G401 (cell line): ENCODE measurements around the gene TUBGCP2. TPM values are rescaled to one million over a fixed set of nuclear protein-coding genes. Genes with fewer than 3 reads are reported as not detected.

ENCODE experiments used
- total RNA-seq: library from RNA; depleted of rRNA; stranded (reverse); fragments of >200 nt; shearing (Covaris generic); gene quantifications from 2 replicates; pipeline ENCODE4 v1.2.3, GENCODE V29; 2014; rRNA removed

The TUBGCP2 gene
- total RNA-seq, 1 experiment from 2014 or later: 73.3 TPM

Other genes starting within 250 kb of the TUBGCP2 start
- not detected in 2 replicates for gene ADGRA1, start 220.9 kb downstream of the TUBGCP2 start, total RNA-seq
- 0.47 and 4.0 TPM in 2 replicates for gene KNDC1, start 148.7 kb downstream of the TUBGCP2 start, total RNA-seq
- not detected in 2 replicates for gene UTF1, start 78.7 kb downstream of the TUBGCP2 start, total RNA-seq
- 0.12 TPM in 1 of 2 replicates, not detected in the other for gene VENTX, start 71.0 kb downstream of the TUBGCP2 start, total RNA-seq
- gene ADAM8, start 32.0 kb downstream of the TUBGCP2 start, total RNA-seq: 0.68 and 12.7 TPM in 2 replicates
- 60.7 and 97.4 TPM in 2 replicates for gene ZNF511, start within 50 bp of the TUBGCP2 start, total RNA-seq
- gene CALY, start 28.0 kb upstream of the TUBGCP2 start, total RNA-seq: 53.3 and 63.5 TPM in 2 replicates
- gene PRAP1, start 38.5 kb upstream of the TUBGCP2 start, total RNA-seq: 1.8 and 3.0 TPM in 2 replicates
- 65.7 and 103 TPM in 2 replicates for gene FUOM, start 49.1 kb upstream of the TUBGCP2 start, total RNA-seq
- gene ECHS1, start 64.5 kb upstream of the TUBGCP2 start, total RNA-seq: 105 and 118 TPM in 2 replicates
- 11.7 and 13.9 TPM in 2 replicates for gene PAOX, start 70.4 kb upstream of the TUBGCP2 start, total RNA-seq
- gene MTG1, start 85.3 kb upstream of the TUBGCP2 start, total RNA-seq: 60.7 and 66.8 TPM in 2 replicates
- not detected in 2 replicates for gene SPRN, start 115.8 kb upstream of the TUBGCP2 start, total RNA-seq
- 0.10 and 0.18 TPM in 2 replicates for gene SCART1, start 145.1 kb upstream of the TUBGCP2 start, total RNA-seq
- gene CYP2E1, start 218.5 kb upstream of the TUBGCP2 start, total RNA-seq: 0.17 TPM in 1 of 2 replicates, not detected in the other